HG03565 (cell line): ENCODE data around the gene HOXC10.

Experiments used
- ATAC-seq: cut with Tn5 transposase; IDR thresholded peaks from one replicate; pipeline ENCODE4 v1.9.1; 2021; ENCODE audit warnings: mild to moderate bottlenecking, moderate library complexity; ENCODE audit not compliant: unreplicated experiment

Gene HOXC10

GRCh38 chr12:54028314-54029201 lies 43.6 kb downstream of the HOXC10 start, which contains the start of gene HOXC6:
Gene HOXC6 (plus strand): TSS chr12:54028440. CDS start chr12:54028522, 82 bp downstream.
- no peak for ATAC-seq

- ATAC-seq, result no peak
Observed at GRCh38 chr12:54029529-54030441, 44.8 kb downstream of the HOXC10 start.

- no peak for ATAC-seq
Observed at GRCh38 chr12:54030442-54030801, 45.5 kb downstream of the HOXC10 start.

- ATAC-seq, result no peak
Observed at GRCh38 chr12:54030889-54031471, 46.0 kb downstream of the HOXC10 start.

- ATAC-seq, result no peak
Observed at GRCh38 chr12:54031480-54031879, 46.5 kb downstream of the HOXC10 start.

GRCh38 chr12:54032086-54032619 lies 47.2 kb downstream of the HOXC10 start:
- ATAC-seq, result no peak

GRCh38 chr12:54032627-54033100 lies 47.7 kb downstream of the HOXC10 start, which contains the start of gene HOXC5:
Gene HOXC5 (plus strand): TSS chr12:54033050. CDS start chr12:54033123, 73 bp downstream.
- no peak for ATAC-seq

GRCh38 chr12:54033106-54033979 lies 48.4 kb downstream of the HOXC10 start:
- ATAC-seq, result no peak

- ATAC-seq, result no peak
Observed at GRCh38 chr12:54033980-54034784, 49.2 kb downstream of the HOXC10 start.

- no peak for ATAC-seq
Observed at GRCh38 chr12:54034785-54035310, 49.9 kb downstream of the HOXC10 start.

- no peak for ATAC-seq
Observed at GRCh38 chr12:54035568-54036264, 50.8 kb downstream of the HOXC10 start.

GRCh38 chr12:54036620-54037359 lies 51.8 kb downstream of the HOXC10 start:
- ATAC-seq, result no peak

GRCh38 chr12:54037360-54038283 lies 52.7 kb downstream of the HOXC10 start:
- ATAC-seq, result no peak

GRCh38 chr12:54038284-54038870 lies 53.4 kb downstream of the HOXC10 start:
- ATAC-seq, result no peak

GRCh38 chr12:54038871-54039414 lies 54.0 kb downstream of the HOXC10 start:
- no peak for ATAC-seq
